GM12878 (cell line): Measurements from ENCODE around the gene CYP2A7. TPM values are rescaled to one million over a fixed set of nuclear protein-coding genes. Genes with fewer than 3 reads are reported as not detected.
"Not testable (repeated sequence)": the region's sequence is repeated elsewhere in the genome, so short reads cannot be mapped to it uniquely, and the experiment has no call there.

Experiments
- ATAC-seq: fragments of 200-7000 bp; cut with Tn5 transposase; 3 replicates; pipeline ENCODE4 v1.9.1; 2020; ENCODE audit warnings: mild to moderate bottlenecking, moderate library complexity
- BruUV-seq: library from RNA; stranded (reverse); fragments of 400-500 nt; replicated peaks from 2 replicates; lab custom pipeline; 2021; lab: Mats Ljungman, UMichigan
- CTCF ChIA-PET: fragments of 300-600 bp; sonication (Branson Sonifier 250); formaldehyde crosslinking; extraction: SDS; loops from one replicate; lab custom pipeline; 2021; ENCODE audit warnings: inconsistent platforms; lab: Yijun Ruan, JAX
- POLR2A ChIA-PET: fragments of 350-600 bp; formaldehyde crosslinking; extraction: SDS; loops from one replicate; lab custom pipeline; 2021; ENCODE audit warnings: inconsistent platforms; lab: Charles Lee
- RAD21 ChIA-PET: fragments of 300-600 bp; sonication (Branson Sonifier 250); formaldehyde crosslinking; loops from one replicate; lab custom pipeline; 2023; ENCODE audit warnings: antibody characterized with exemption; ENCODE audit not compliant: unreplicated experiment; lab: Charles Lee
- SMC1A ChIA-PET: fragments of 300-600 bp; sonication (Branson Sonifier 250); formaldehyde crosslinking; loops from one replicate; lab custom pipeline; 2023; ENCODE audit not compliant: unreplicated experiment, uncharacterized antibody; lab: Charles Lee
- DNase-seq: peaks from one replicate; pipeline ENCODE4 v3.0.0-alpha.2; 2011; ENCODE audit warnings: low read depth, low spot score
- FAIRE-seq: peaks from 3 replicates; lab custom pipeline; 2011; peaks lifted over from hg19 to GRCh38; lab: Jason Lieb, UNC
- H2AFZ ChIP-seq: 2 replicates; pipeline ENCODE4 v1.6.0; 2011; ENCODE audit warnings: low read depth, low read length, control low read depth; ENCODE audit not compliant: control insufficient read depth
- H3K27ac ChIP-seq: 2 replicates; pipeline ENCODE4 v1.5.1; 2011; ENCODE audit warnings: control low read depth; ENCODE audit not compliant: control insufficient read depth, insufficient read depth
- H3K27me3 ChIP-seq, 2 experiments: replicated peaks in 1 of 2; 2 replicates each; pipeline versions ENCODE4 v1.6.0 to v1.6.1; 2011; ENCODE audit warnings: low read length in 1 of 2; ENCODE audit not compliant: control insufficient read depth in 2 of 2, insufficient read depth in 2 of 2
- H3K36me3 ChIP-seq, 2 experiments: 2 replicates each; pipeline ENCODE4 v1.5.1; 2011; ENCODE audit warnings: low read length in 1 of 2; ENCODE audit not compliant: control insufficient read depth in 2 of 2, insufficient read depth in 2 of 2
- H3K4me1 ChIP-seq: 2 replicates; pipeline ENCODE4 v1.6.1; 2011; ENCODE audit warnings: mild to moderate bottlenecking, low read length, moderate library complexity, mixed read lengths; ENCODE audit not compliant: control insufficient read depth, insufficient read depth
- H3K4me2 ChIP-seq: 2 replicates; pipeline ENCODE4 v1.6.0; 2011; ENCODE audit warnings: control low read depth; ENCODE audit not compliant: control insufficient read depth, insufficient read depth
- H3K4me3 ChIP-seq: fragments of 200-600 bp; sonication (generic); 2 replicates; pipeline ENCODE4 v1.5.1; 2016
- H3K79me2 ChIP-seq: 2 replicates; pipeline ENCODE4 v1.6.0; 2011; ENCODE audit warnings: low read length; ENCODE audit not compliant: control insufficient read depth, insufficient read depth
- H3K9ac ChIP-seq: 2 replicates; pipeline ENCODE4 v1.8.0; 2011; ENCODE audit warnings: low read length, control low read depth, mixed read lengths; ENCODE audit not compliant: control insufficient read depth, insufficient read depth
- H3K9me3 ChIP-seq: replicated peaks from 3 replicates; pipeline ENCODE4 v1.5.1; 2011; ENCODE audit warnings: mild to moderate bottlenecking, low read length; ENCODE audit not compliant: control insufficient read depth, insufficient read depth
- H4K20me1 ChIP-seq: 2 replicates; pipeline ENCODE4 v1.6.0; 2011; ENCODE audit not compliant: control insufficient read depth, insufficient read depth
- WGBS: methylation state at CpG from one replicate; pipeline ENCODE4 v1.1.6; 2016; ENCODE audit warnings: low lambda C conversion rate; ENCODE audit not compliant: insufficient replicate concordance, insufficient coverage; ENCODE audit errors: missing lambda C conversion rate; 5-methylcytosine and 5-hydroxymethylcytosine counted together
- in situ Hi-C: fragments of 300-500 bp; cut with MboI; formaldehyde crosslinking; loops from 9 replicates; pipeline ENCODE4 v1.14.3; 2018; ENCODE audit warnings: mixed read lengths
- intact Hi-C: fragments of 100-400 bp; cut with micrococcal nuclease; formaldehyde crosslinking; loops from one replicate; pipeline ENCODE4 v1.14.2; 2022; ENCODE audit not compliant: unreplicated experiment
- polyA plus RNA-seq, 11 experiments: library from polyadenylated mRNA; depleted of rRNA in 4 of 11; unstranded in 6 of 11; stranded (reverse) in 5 of 11; fragments of >200 nt; fragmentation: Nextera tagmentation in 4 of 11; fragmentation: Illumina TruSeq in 1 of 11; extraction: Ambion mirVana in 4 of 11; extraction: Trizol in 1 of 11; gene quantifications; 1 replicate in 1 of 11; 2 replicates in 10 of 11; pipeline versions ENCODE4 v1.2.1 to v1.2.3, GENCODE V29; 2011 to 2016; ENCODE audit warnings: inconsistent platforms in 2 of 11, missing spikeins in 2 of 11, low read depth in 1 of 11
- total RNA-seq, 4 experiments: library from RNA; depleted of rRNA in 3 of 4; stranded (reverse); fragments of >200 nt in 3 of 4; fragmentation: Illumina TruSeq in 1 of 4; extraction: Trizol in 1 of 4; gene quantifications; 2 replicates each; pipeline versions ENCODE4 v1.2.1 to v1.2.3, GENCODE V29; 2013 to 2021

Gene CYP2A7
- total and polyA plus RNA-seq, 10 of the 15 experiments (the other 5 are each of a cell fraction or from before 2014, with no cell fraction given): not detected

- not testable (repeated sequence) for BruUV-seq, H3K27ac ChIP-seq
- WGBS: 8% methylated on average over 6 of the region's 6 CpGs
Measured at GRCh38 chr19:40901975-40902750, 20.1 kb upstream of the CYP2A7 start.

GRCh38 chr19:40900521-40900920 lies 18.5 kb upstream of the CYP2A7 start:
- H3K4me3 ChIP-seq, in situ Hi-C loops, CTCF ChIA-PET, FAIRE-seq, H3K9me3 ChIP-seq, POLR2A ChIA-PET, BruUV-seq, H3K79me2 ChIP-seq, ATAC-seq, RAD21 ChIA-PET, H3K27ac ChIP-seq, H2AFZ ChIP-seq, intact Hi-C loops, H3K36me3 ChIP-seq, H3K27me3 ChIP-seq, H4K20me1 ChIP-seq, DNase-seq, SMC1A ChIA-PET, H3K4me2 ChIP-seq, H3K4me1 ChIP-seq, H3K9ac ChIP-seq: not testable (repeated sequence)
- 61% methylated on average over 5 of the region's 5 CpGs for WGBS

More at GRCh38 chr19:40901975-40902750, 20.1 kb upstream of the CYP2A7 start:
- RAD21 ChIA-PET, H3K9ac ChIP-seq, intact Hi-C loops, H3K9me3 ChIP-seq, H4K20me1 ChIP-seq, SMC1A ChIA-PET, DNase-seq, H3K4me3 ChIP-seq, ATAC-seq, H3K4me1 ChIP-seq, H3K4me2 ChIP-seq, H3K27me3 ChIP-seq, H3K36me3 ChIP-seq, POLR2A ChIA-PET, in situ Hi-C loops, H2AFZ ChIP-seq, H3K79me2 ChIP-seq, FAIRE-seq: not testable (repeated sequence)
- CTCF ChIA-PET: interaction anchor here (1.1 kb wide), 1 partner anchor 256 kb away, joined by 3 read pairs; no protein-coding TSS in a partner anchor

GRCh38 chr19:40899964-40900363 lies 17.9 kb upstream of the CYP2A7 start:
- H3K27ac ChIP-seq, FAIRE-seq, BruUV-seq, POLR2A ChIA-PET, in situ Hi-C loops, H2AFZ ChIP-seq, H3K4me3 ChIP-seq, H3K4me2 ChIP-seq, H3K79me2 ChIP-seq, H3K9me3 ChIP-seq, H3K36me3 ChIP-seq, RAD21 ChIA-PET, intact Hi-C loops, H4K20me1 ChIP-seq, ATAC-seq, H3K27me3 ChIP-seq, H3K9ac ChIP-seq, DNase-seq, CTCF ChIA-PET, SMC1A ChIA-PET, H3K4me1 ChIP-seq: not testable (repeated sequence)
- WGBS: 26% methylated on average over 12 of the region's 12 CpGs
